NT2/D1 (cell line): Measurements from ENCODE around the gene SPATA46.

Experiments
- DNase-seq: peaks from one replicate; pipeline ENCODE4 v3.0.0-alpha.2; 2011; ENCODE audit warnings: low read depth, low spot score
- H3K27me3 ChIP-seq: 2 replicates; pipeline ENCODE4 v1.6.0; 2011; ENCODE audit warnings: mild to moderate bottlenecking; ENCODE audit not compliant: insufficient read length, insufficient read depth
- H3K36me3 ChIP-seq: 2 replicates; pipeline ENCODE4 v1.6.1; 2011; ENCODE audit warnings: mild to moderate bottlenecking, low read length, mixed read lengths; ENCODE audit not compliant: insufficient read depth, insufficient read length
- H3K4me1 ChIP-seq: 2 replicates; pipeline ENCODE4 v1.5.1; 2011; ENCODE audit not compliant: insufficient read depth, insufficient read length
- H3K4me3 ChIP-seq: 2 replicates; pipeline ENCODE4 v1.5.1; 2011; ENCODE audit warnings: low read depth; ENCODE audit not compliant: insufficient read length
- H3K9ac ChIP-seq: 2 replicates; pipeline ENCODE4 v1.6.0; 2011; ENCODE audit warnings: low read depth; ENCODE audit not compliant: insufficient read length
- H3K9me3 ChIP-seq: 2 replicates; pipeline ENCODE4 v1.5.1; 2011; ENCODE audit warnings: mild to moderate bottlenecking, low read length; ENCODE audit not compliant: insufficient read depth
- SUZ12 ChIP-seq: IDR thresholded peaks from 2 replicates; pipeline ENCODE4 v1.6.1; 2011; ENCODE audit not compliant: insufficient read length, insufficient read depth; ENCODE audit errors: extremely low read depth
- YY1 ChIP-seq: IDR thresholded peaks from 2 replicates; pipeline ENCODE4 v1.6.1; 2011; ENCODE audit not compliant: insufficient read length, insufficient read depth
- ZNF274 ChIP-seq: IDR thresholded peaks from 2 replicates; pipeline ENCODE4 v1.6.1; 2011; ENCODE audit warnings: mild to moderate bottlenecking, low read depth, low read length

SPATA46 gene

DNA sequence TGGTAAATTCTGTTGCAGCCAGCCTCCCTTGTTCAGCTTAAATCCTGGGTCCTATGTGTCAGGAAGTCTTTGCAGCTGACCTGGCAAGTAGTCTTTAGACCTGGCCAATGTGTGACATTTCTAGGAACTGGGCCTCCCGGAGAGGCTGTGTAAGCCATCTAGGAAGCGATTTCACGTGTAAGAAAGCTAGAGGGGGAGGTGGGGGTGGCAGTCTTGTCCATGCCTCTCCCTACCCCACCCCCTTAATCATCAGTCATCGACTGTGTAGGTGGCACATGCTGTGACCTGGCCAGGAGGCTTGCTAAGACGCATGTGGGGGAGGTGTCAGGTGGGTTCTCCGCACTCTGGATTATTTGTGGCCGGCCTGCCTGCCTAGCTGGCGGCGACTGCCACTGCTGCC, 13.3 kb upstream of the SPATA46 start:
- Histone ChIP-seq H3K9ac (no peak overlapping the region), H3K4me3 (no peak overlapping the region), H3K9me3 (no peaks in the 10 kb centered on the region), H3K4me1 (peaks cover 8% of the 10 kb centered on the region), H3K36me3 (peaks cover 3% of the 10 kb centered on the region), H3K27me3 (no peaks in the 10 kb centered on the region)
- TF ChIP-seq SUZ12 (no peak), YY1 (no peak), ZNF274 (no peak)
- no peak for DNase-seq

DNA sequence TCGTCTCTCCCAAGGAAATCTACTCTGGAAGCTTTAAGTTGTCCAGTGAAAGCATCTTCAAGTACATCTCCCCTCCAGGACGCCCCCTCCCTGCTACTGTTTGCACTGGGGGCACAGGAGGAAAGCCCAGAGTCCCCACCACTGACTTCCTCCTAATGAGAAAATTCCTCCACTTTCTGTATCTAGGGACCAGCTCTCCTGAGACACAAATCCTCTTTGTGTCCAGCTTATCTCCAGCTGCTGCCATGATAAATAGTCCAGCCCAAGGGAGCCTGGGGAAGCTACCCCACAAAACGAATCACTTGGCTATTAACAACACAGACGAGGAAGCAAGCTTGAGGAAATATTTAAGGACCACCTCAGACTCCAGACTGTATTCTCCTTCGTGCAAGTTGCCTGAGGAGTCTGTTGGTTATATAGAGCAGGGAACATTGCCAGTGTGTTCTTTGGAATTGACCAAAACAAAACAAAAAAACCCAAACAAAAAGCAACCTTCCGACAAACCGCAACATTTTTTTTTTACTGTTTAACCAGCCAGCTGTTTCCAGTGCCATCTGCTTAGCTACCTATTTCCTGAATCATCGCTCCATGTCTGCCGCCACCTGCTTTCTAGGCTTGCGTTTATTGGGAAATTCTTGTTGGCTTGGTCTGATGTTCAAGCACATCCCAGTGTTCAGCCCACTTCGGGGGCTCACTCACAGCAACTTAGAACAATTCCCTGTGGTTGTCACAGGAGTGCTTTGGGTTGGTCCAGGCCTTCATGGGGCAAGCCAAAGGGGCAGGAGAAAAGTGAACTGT, 12.6 kb upstream of the SPATA46 start:
- DNase-seq, result no peak
- H3K9me3 ChIP-seq, result no peaks in the 10 kb centered on the region
- peaks cover 11% of the 10 kb centered on the region for H3K4me1 ChIP-seq
- no peak overlapping the region for H3K9ac ChIP-seq
- H3K36me3 ChIP-seq, result peaks cover 3% of the 10 kb centered on the region
- no peaks in the 10 kb centered on the region for H3K27me3 ChIP-seq
- TF ChIP-seq SUZ12 (no peak), ZNF274 (no peak), YY1 (no peak)
- no peak overlapping the region for H3K4me3 ChIP-seq

DNA sequence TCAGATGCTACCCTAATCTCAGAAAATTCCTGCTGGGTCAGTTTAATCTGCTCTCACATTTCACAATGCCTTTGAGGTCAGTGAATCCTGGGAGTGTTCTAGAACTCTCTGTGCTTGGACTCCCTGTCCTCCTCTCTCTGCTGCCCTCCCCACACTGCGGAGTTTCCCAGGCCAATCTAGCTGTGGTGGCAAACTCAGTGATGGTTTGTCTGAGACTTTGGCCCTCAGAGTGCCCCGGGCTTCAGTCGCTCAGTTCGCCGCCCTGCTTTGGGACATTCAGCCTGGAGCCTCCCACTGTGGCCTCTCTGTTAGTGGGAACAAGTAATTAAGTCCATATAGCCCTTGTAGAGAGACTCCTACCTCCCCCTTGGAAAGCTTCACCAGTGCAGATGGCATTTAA, 12.0 kb upstream of the SPATA46 start:
- H3K4me3 ChIP-seq, result no peak overlapping the region
- H3K36me3 ChIP-seq, result peaks cover 7% of the 10 kb centered on the region
- H3K9me3 ChIP-seq, result no peaks in the 10 kb centered on the region
- peaks cover 17% of the 10 kb centered on the region for H3K4me1 ChIP-seq
- no peak for DNase-seq
- no peak for TF ChIP-seq ZNF274
- no peak for TF ChIP-seq YY1
- TF ChIP-seq SUZ12, result no peak
- no peaks in the 10 kb centered on the region for H3K27me3 ChIP-seq
- H3K9ac ChIP-seq, result no peak overlapping the region

DNA sequence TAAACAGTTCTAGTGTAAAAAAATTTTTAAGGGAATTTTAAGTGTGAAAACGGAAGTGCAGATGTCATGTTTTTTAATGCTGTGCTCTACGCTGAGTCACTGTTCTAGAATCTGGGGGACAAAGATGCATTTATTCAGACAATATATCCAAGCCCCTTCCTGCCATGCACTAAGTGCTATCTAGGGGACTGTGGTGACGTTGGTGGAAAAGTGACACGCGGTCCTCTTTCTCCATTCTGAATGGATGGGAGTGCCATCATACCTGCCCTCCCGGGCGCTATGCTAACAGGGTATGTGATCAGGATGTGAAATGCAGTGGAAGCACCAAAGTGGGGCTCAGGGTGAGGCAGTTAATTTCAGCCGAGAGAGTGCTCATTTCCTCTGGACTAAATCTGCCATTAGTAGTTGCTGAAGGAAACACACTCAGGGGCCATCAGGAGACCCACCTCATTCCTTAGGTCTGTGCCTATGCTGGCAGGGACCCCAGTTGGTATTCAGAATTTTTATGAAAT, 11.5 kb upstream of the SPATA46 start:
- Histone ChIP-seq H3K4me1 (peaks cover 21% of the 10 kb centered on the region), H3K36me3 (peaks cover 12% of the 10 kb centered on the region), H3K9me3 (no peaks in the 10 kb centered on the region), H3K27me3 (no peaks in the 10 kb centered on the region), H3K4me3 (no peak overlapping the region), H3K9ac (no peak overlapping the region)
- no peak for DNase-seq
- no peak for TF ChIP-seq YY1
- TF ChIP-seq SUZ12, result no peak
- TF ChIP-seq ZNF274, result no peak

DNA sequence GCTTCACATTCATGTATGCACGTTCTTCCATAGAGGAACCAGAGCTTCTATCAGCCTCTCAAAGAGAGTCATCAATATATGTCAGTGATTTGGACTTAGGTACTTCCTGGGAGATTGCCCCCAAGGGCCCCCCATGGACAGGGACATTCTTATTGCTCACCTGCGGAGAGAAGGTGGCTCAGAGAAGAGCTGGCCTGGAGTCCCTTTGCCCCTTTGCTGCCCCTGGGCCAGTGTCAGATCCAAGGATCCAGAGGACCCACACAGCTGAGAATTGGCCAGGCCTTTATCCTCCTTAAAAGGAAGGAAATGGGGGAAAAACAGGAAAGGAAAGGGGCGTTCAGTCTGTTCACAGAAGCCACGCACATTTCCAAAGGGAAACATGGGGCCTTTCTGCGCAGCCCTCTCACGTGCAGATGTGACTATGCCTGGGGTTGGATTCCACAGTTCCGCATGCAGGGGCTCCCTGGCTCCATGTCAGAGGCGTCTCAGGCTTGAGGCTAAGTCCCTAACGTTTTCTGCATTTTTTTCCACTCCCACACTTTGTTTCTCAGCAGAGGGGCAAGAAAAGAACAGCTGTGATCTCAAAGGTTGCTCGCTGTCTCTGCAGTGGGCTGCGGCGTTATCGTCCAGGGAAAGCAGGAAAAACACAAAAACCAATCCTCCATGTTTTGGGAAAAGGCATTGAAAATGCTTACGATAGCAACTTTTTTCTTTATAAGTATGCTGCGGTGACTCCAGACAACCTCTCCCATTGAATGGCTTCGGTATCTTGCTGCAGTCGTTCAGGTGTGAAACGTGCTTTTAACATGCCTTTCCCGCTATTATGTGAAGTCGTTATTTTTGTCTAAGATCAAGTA, 10.8 kb upstream of the SPATA46 start:
- no peaks in the 10 kb centered on the region for H3K27me3 ChIP-seq
- H3K9me3 ChIP-seq, result no peaks in the 10 kb centered on the region
- no peak for DNase-seq
- H3K4me3 ChIP-seq, result no peak overlapping the region
- peaks cover 21% of the 10 kb centered on the region for H3K4me1 ChIP-seq
- no peak for TF ChIP-seq ZNF274
- no peak for TF ChIP-seq SUZ12
- TF ChIP-seq YY1, result no peak
- no peak overlapping the region for H3K9ac ChIP-seq
- peaks cover 13% of the 10 kb centered on the region for H3K36me3 ChIP-seq

DNA sequence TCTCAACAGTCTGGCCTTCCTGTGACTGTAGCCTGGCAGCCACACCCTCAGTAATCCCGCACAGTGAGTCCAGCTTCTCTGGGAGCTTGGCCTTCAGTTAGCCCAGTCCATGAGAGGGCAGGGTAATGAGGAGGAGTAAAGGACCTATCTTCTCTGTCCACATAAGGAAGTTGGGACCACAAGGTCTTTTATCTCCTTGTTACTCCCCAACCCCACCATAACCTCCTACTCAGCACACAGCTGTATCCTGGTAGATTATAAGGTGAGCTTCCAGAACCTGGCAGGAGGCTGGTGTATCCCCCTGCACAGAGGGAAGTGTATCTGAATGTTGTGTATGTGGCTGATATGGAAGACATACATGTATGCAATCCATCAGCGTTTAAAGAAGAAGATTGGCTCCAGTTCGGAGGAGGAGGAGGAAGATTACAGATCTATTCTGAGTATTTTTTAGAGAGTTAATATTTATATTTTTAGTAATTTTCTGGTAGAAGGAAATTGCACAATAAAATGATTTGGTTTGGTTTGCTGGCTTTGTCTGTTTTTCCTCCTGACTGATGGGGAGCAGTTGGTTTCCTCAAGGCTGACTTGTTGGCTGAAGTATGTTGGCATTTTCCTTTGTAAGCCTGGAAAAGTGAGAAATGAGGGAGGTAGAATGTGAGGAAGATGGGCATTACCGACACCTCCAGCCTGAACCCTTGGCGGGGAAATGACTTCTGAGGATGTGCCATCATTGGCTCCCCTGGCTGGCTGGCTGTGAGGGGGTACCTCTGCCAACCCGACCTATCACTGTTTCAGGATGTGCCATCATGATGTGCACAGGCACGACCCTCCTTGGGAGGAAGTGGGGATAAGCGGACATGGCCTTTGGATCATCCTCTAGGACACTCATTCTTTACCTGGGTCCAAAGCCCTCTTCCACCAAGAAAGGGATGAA, 9.9 kb upstream of the SPATA46 start:
- peaks cover 16% of the 10 kb centered on the region for H3K36me3 ChIP-seq
- H3K27me3 ChIP-seq, result no peaks in the 10 kb centered on the region
- no peak for DNase-seq
- H3K4me3 ChIP-seq, result no peak overlapping the region
- H3K4me1 ChIP-seq, result peaks cover 21% of the 10 kb centered on the region
- no peak for TF ChIP-seq ZNF274
- no peak for TF ChIP-seq SUZ12
- TF ChIP-seq YY1, result no peak
- H3K9me3 ChIP-seq, result no peaks in the 10 kb centered on the region
- H3K9ac ChIP-seq, result no peak overlapping the region
